ENCODE results near the gene HLA-DQB2. TPM values are rescaled to one million over a fixed set of nuclear protein-coding genes. Genes with fewer than 3 reads are reported as not detected.

Gene HLA-DQB2
- total and polyA plus RNA-seq, 2 donors (not counting 3 experiments of a cell fraction or from before 2014, with no cell fraction given) = not detected

GRCh38 chr6:32772656-32773055, 9.3 kb upstream of the HLA-DQB2 start:
- Histone ChIP-seq H3K27me3 (ENCODE audit: control insufficient read depth in 2 of 2, insufficient read depth in 2 of 2, low read length in 2 of 2) (peaks cover 17 to 22% of the 10 kb centered on the region in 2 experiments), H3K4me3 (replicated peaks in 1 of 3; ENCODE audit: insufficient read depth in 1 of 3, low read depth in 1 of 3, low read length in 3 of 3) (no peak overlapping the region), H3K9me1 (replicated peaks; ENCODE audit: control insufficient read depth, extremely low read depth, insufficient read depth, low read length) (no peaks in the 10 kb centered on the region), H3K27ac (ENCODE audit: insufficient read depth, low read depth, low read length) (no peak overlapping the region), H3K4me2 (ENCODE audit: insufficient read depth, low read length) (no peak overlapping the region), H3K9me3 (replicated peaks; ENCODE audit: control insufficient read depth, insufficient read depth, low read length) (no peaks in the 10 kb centered on the region), H3K79me2 (ENCODE audit: control insufficient read depth, insufficient read depth, low read length) (no peaks in the 10 kb centered on the region), H3K36me3 (ENCODE audit: control insufficient read depth in 2 of 2, extremely low read depth in 1 of 2, insufficient read depth in 2 of 2, low read length in 2 of 2) (no peaks in the 10 kb centered on the region), H4K20me1 (replicated peaks; ENCODE audit: control insufficient read depth, extremely low read depth, insufficient read depth, low read length) (no peaks in the 10 kb centered on the region), H2AFZ (ENCODE audit: low read depth, low read length) (no peak overlapping the region), H3K4me1 (ENCODE audit: control insufficient read depth, extremely low read depth, insufficient read depth, low read length) (no peaks in the 10 kb centered on the region), H3K9ac (replicated peaks; ENCODE audit: extremely low read depth, insufficient read depth, low read length) (no peak overlapping the region)
- ChIA-PET CTCF (interaction anchor here (1.0 kb wide), 1 partner anchor 10 kb away, joined by 3 read pairs; the partner anchor contains the start of gene HLA-DQB2), POLR2A (no interaction called here)
- DNase-seq (ENCODE audit: low read depth, low spot score) = no peak
- TF ChIP-seq FOS (IDR thresholded peaks at IDR 0.05; ENCODE audit: borderline replicate concordance, insufficient read depth, low read length) (no peak), POLR2A (IDR thresholded peaks at IDR 0.05; ENCODE audit: low read depth, low read length) (no peak), GATA2 (IDR thresholded peaks at IDR 0.05; ENCODE audit: insufficient read depth, insufficient read length, low read depth, low read length) (no peak), MYC (IDR thresholded peaks at IDR 0.05; ENCODE audit: low read depth, low read length) (no peak), EZH2 (IDR thresholded peaks at IDR 0.05; ENCODE audit: borderline replicate concordance, low read depth, low read length, severe bottlenecking) (no peak), MAX (IDR thresholded peaks at IDR 0.05; ENCODE audit: insufficient read depth, insufficient read length) (no peak), JUN (IDR thresholded peaks at IDR 0.05; ENCODE audit: borderline replicate concordance, insufficient read depth, insufficient read length, low read depth) (no peak)
- dilution Hi-C loops (cut with MboI; ENCODE audit: extremely low pct_ligation_motif_present, low sequenced_read_pairs) (no loop called here), intact Hi-C loops (cut with micrococcal nuclease) (no loop called here)
- no TSS peak for BruUV-seq (replicated peaks)
- FAIRE-seq = no peak

DNA sequence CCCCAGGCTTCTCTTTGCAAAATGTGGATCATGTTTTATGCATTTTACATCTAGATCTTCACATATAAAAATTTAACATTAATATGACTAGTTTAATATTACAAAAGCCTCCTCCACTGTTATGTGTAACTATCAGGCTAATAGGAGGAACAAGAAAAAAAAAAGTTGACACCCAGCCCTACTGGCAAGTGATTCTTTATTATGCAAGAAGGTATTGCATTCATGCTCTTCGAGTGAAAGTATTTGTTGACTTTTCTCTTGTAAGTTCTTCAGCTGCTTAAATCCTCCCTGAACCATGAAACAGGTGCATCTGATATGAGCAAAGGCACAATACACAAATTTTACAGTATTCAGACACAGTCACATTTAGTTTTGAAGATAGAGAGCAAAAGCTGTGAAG, 716 bp upstream of the HLA-DQB2 start:
- no peak overlapping the region for H2AFZ ChIP-seq (ENCODE audit: low read depth, low read length)
- H3K9me3 ChIP-seq (replicated peaks; ENCODE audit: control insufficient read depth, insufficient read depth, low read length) = no peaks in the 10 kb centered on the region
- H3K4me3 ChIP-seq (replicated peaks in 1 of 3; ENCODE audit: insufficient read depth in 1 of 3, low read depth in 1 of 3, low read length in 3 of 3) = no peak overlapping the region
- no peaks in the 10 kb centered on the region for H3K79me2 ChIP-seq (ENCODE audit: control insufficient read depth, insufficient read depth, low read length)
- no peak for TF ChIP-seq POLR2AphosphoS5 (IDR thresholded peaks at IDR 0.05; ENCODE audit: insufficient read depth, low read depth, low read length)
- dilution Hi-C loops (cut with MboI; ENCODE audit: extremely low pct_ligation_motif_present, low sequenced_read_pairs) (no loop called here), intact Hi-C loops (cut with micrococcal nuclease) (no loop called here)
- peaks cover 14 to 32% of the 10 kb centered on the region in 2 experiments for H3K27me3 ChIP-seq (ENCODE audit: control insufficient read depth in 2 of 2, insufficient read depth in 2 of 2, low read length in 2 of 2)
- no peaks in the 10 kb centered on the region for H3K9me1 ChIP-seq (replicated peaks; ENCODE audit: control insufficient read depth, extremely low read depth, insufficient read depth, low read length)
- no TSS peak for BruUV-seq (replicated peaks)
- H3K36me3 ChIP-seq (ENCODE audit: control insufficient read depth in 2 of 2, extremely low read depth in 1 of 2, insufficient read depth in 2 of 2, low read length in 2 of 2) = no peaks in the 10 kb centered on the region
- H3K9ac ChIP-seq (replicated peaks; ENCODE audit: extremely low read depth, insufficient read depth, low read length) = no peak overlapping the region
- CTCF ChIA-PET = no interaction called here
- no peak overlapping the region for H3K4me2 ChIP-seq (ENCODE audit: insufficient read depth, low read length)
- POLR2A ChIA-PET = no interaction called here
- DNase-seq (ENCODE audit: low read depth, low spot score) (no peak), FAIRE-seq (no peak)
- no peak overlapping the region for H3K27ac ChIP-seq (ENCODE audit: insufficient read depth, low read depth, low read length)
- H4K20me1 ChIP-seq (replicated peaks; ENCODE audit: control insufficient read depth, extremely low read depth, insufficient read depth, low read length) = no peaks in the 10 kb centered on the region
- H3K4me1 ChIP-seq (ENCODE audit: control insufficient read depth, extremely low read depth, insufficient read depth, low read length) = no peaks in the 10 kb centered on the region
